Breast epithelium (tissue), 4 donors: ENCODE results near the gene NSUN2. TPM values are rescaled to one million over a fixed set of nuclear protein-coding genes. Genes with fewer than 3 reads are reported as not detected.
"Not testable (repeated sequence)": the region's sequence is repeated elsewhere in the genome, so short reads cannot be mapped to it uniquely, and the experiment has no call there.

ENCODE experiments used
- DNase-seq, 2 donors: peaks; one replicate each; pipeline ENCODE4 v3.0.0-alpha.2; 2019; ENCODE audit warnings: low spot score in 2 of 2
- H3K27ac ChIP-seq, 2 donors: fragments of 200-600 bp; sonication (generic) in 1 of 2; one replicate each; pipeline ENCODE4 v1.5.1; 2016 to 2019; ENCODE audit warnings: mild to moderate bottlenecking in 1 of 2
- H3K27me3 ChIP-seq, 2 donors: fragments of 200-600 bp; sonication (generic) in 1 of 2; one replicate each; pipeline versions ENCODE4 v1.5.1 to v1.6.0; 2017 to 2019; ENCODE audit warnings: control low read depth in 1 of 2, mild to moderate bottlenecking in 1 of 2
- H3K36me3 ChIP-seq: fragments of 200-600 bp; one replicate; pipeline ENCODE4 v1.5.1; 2019
- H3K4me1 ChIP-seq, 2 donors: fragments of 200-600 bp; sonication (generic); one replicate each; pipeline ENCODE4 v1.5.1; 2016 to 2019; ENCODE audit warnings: control low read depth in 1 of 2
- H3K4me3 ChIP-seq, 3 donors: fragments of 200-600 bp; sonication (generic); 1 replicate in 2 of 3; 2 replicates in 1 of 3; pipeline ENCODE4 v1.5.1; 2016 to 2019; ENCODE audit warnings: mild to moderate bottlenecking in 3 of 3, moderate library complexity in 2 of 3
- H3K9me3 ChIP-seq, 2 donors: fragments of 200-600 bp; sonication (generic) in 1 of 2; one replicate each; pipeline ENCODE4 v1.5.1; 2016 to 2019; ENCODE audit warnings: control low read depth in 1 of 2
- CTCF ChIP-seq, 3 donors: fragments of 450-650 bp; IDR thresholded peaks; one replicate each; pipeline ENCODE4 v1.5.1; 2016 to 2017; ENCODE audit warnings: antibody characterized with exemption in 3 of 3, mild to moderate bottlenecking in 3 of 3, moderate library complexity in 3 of 3
- POLR2A ChIP-seq: fragments of 450-650 bp; IDR thresholded peaks from one replicate; pipeline ENCODE4 v1.6.1; 2016; ENCODE audit warnings: antibody characterized with exemption, mild to moderate bottlenecking, moderate library complexity
- POLR2AphosphoS5 ChIP-seq, 3 donors: sonication (generic); formaldehyde crosslinking; IDR thresholded peaks; one replicate each; pipeline ENCODE4 v1.6.1; 2017; ENCODE audit warnings: antibody characterized with exemption in 3 of 3
- intact Hi-C: fragments of 100-400 bp; cut with DNase I; formaldehyde crosslinking; loops from one replicate; pipeline ENCODE4 v1.15.1; 2023; ENCODE audit warnings: low total_unique reads
- total RNA-seq, 3 donors: library from RNA; depleted of rRNA; stranded (reverse); fragments of >200 nt; gene quantifications; one replicate each; pipeline ENCODE4 v1.1.0, GENCODE V29; 2016

NSUN2 gene
- total RNA-seq, 3 donors from 2014 or later = 36.8 to 58.7 (median 55.6) TPM

DNA sequence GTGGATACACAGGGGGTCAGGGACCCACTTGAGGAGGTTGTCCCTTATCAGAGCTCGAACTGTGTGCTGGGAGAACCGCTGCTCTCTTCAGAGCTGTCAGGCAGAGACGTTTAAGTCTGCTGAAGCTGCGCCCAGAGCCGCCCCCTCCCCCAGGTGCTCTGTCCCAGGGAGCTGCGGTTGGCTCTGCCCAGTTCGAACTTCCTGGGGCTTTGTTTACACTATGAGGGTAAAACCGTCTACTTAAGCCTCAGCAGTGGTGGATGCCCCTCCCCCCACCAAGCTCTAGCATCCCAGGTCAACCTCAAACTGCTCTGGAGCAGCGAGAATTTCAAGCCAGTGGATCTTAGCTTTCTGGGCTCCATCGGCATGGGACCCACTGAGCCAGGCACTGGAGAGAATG lies 16.3 kb upstream of the NSUN2 start:
- H3K4me3 ChIP-seq = no peak overlapping the region
- no peak for TF ChIP-seq POLR2A
- TF ChIP-seq CTCF (IDR thresholded peaks at IDR 0.05) = no peak
- no peak for TF ChIP-seq POLR2AphosphoS5 (IDR thresholded peaks at IDR 0.05)
- intact Hi-C loops = loop anchor here (5.0 kb wide), 1 partner anchor 362 kb away; no protein-coding TSS in a partner anchor
- no peak for DNase-seq
- H3K9me3 ChIP-seq = no peaks in the 10 kb centered on the region
- no peak overlapping the region for H3K27ac ChIP-seq
- no peaks in the 10 kb centered on the region for H3K36me3 ChIP-seq
- H3K27me3 ChIP-seq = no peaks in the 10 kb centered on the region
- no peaks in the 10 kb centered on the region for H3K4me1 ChIP-seq

DNA sequence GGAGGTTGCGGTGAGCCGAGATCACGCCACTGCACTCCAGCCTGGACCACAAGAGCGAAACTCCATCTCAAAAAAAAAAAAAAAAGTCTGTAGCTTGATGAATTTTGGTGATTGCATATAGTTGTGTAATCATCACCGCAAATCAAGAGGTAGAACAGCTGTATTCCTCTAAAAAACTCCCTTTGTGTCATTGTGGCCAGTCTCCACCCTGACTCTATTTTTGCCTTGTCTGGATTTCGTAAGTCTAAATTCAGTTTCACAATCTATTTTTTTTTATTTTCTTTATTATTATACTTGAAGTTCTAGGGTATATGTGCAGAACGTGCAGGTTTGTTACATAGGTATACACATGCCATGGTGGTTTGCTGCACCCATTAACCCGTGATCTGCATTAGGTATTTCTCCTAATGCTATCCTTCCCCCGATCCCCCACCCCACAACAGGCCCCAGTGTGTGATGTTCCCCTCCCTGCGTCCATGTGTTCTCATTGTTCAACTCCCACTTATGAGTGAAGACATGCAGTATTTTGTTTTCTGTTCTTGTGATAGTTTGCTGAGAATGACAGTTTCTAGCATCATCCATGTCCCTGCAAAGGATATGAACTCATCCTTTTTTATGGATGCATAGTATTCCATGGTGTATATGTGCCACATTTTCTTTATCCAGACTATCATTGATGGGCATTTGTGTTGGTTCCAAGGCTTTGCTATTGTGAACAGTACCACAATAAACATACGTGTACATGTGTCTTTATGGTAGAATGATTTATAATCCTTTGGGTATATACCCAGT lies 12.9 kb upstream of the NSUN2 start:
- intact Hi-C loops = loop anchor here (5.0 kb wide), 1 partner anchor 358 kb away; no protein-coding TSS in a partner anchor
- H3K4me1 ChIP-seq, H3K36me3 ChIP-seq: not testable (repeated sequence)

GRCh38 chr5:6644794-6645241 lies 12.0 kb upstream of the NSUN2 start:
- Histone ChIP-seq H3K9me3 (no peaks in the 10 kb centered on the region), H3K27me3 (no peaks in the 10 kb centered on the region), H3K4me1 (no peaks in the 10 kb centered on the region), H3K27ac (no peak overlapping the region), H3K4me3 (no peak overlapping the region), H3K36me3 (no peaks in the 10 kb centered on the region)
- intact Hi-C loops = loop anchor here (5.0 kb wide), 1 partner anchor 358 kb away; no protein-coding TSS in a partner anchor
- TF ChIP-seq POLR2A = no peak
- no peak for TF ChIP-seq CTCF (IDR thresholded peaks at IDR 0.05)
- TF ChIP-seq POLR2AphosphoS5 (IDR thresholded peaks at IDR 0.05) = no peak
- DNase-seq = no peak

More for the DNA sequence above, 12.9 kb upstream of the NSUN2 start:
- not testable (repeated sequence) for H3K27ac ChIP-seq, H3K27me3 ChIP-seq, H3K9me3 ChIP-seq, H3K4me3 ChIP-seq, DNase-seq

DNA sequence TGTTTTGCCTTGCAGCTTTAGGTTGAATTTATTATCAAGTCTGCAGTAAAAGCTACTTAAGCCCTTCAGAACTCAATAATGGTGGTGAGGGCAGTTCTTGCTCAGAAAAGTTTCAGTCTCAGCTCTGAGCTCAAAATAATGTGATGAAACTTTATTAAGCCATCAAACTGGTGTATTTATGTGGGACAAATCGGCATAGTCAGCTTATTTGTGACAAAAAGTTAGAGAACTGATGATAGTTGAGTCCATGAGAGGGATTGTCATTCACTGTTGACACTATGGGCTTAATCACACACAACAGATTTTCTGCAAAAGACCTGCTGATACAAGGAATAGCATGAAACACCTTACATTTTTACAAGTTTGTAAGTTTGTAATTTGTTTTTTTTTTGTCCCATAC lies 9.8 kb upstream of the NSUN2 start:
- no peaks in the 10 kb centered on the region for H3K9me3 ChIP-seq
- TF ChIP-seq POLR2AphosphoS5 (IDR thresholded peaks at IDR 0.05) = no peak
- TF ChIP-seq CTCF (IDR thresholded peaks at IDR 0.05) = no peak
- H3K27me3 ChIP-seq = no peaks in the 10 kb centered on the region
- intact Hi-C loops = no loop called here
- no peak for DNase-seq
- no peak overlapping the region for H3K4me3 ChIP-seq
- H3K36me3 ChIP-seq = no peaks in the 10 kb centered on the region
- no peak overlapping the region for H3K27ac ChIP-seq
- no peaks in the 10 kb centered on the region for H3K4me1 ChIP-seq

DNA sequence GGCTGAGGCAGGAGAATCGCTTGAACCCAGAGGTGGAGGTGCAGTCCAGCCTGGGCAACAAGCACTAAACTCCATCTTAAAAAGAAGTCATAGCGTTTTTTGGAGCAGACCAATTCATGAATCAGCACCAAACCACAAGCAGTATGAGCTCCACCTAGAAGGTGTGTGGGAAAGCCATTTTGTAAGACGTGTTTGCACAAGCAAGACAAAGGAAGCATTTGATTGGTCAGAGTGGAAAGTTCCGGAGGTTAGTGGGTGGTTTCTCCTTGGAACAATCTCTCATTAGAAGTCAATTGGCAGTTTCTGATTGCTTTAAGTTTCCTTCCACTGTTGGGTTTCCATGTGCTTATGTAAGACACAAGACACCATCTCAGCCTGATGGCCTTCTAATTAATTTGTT lies 5.4 kb upstream of the NSUN2 start:
- Histone ChIP-seq H3K27me3 (no peaks in the 10 kb centered on the region), H3K4me3 (no peak overlapping the region), H3K36me3 (no peaks in the 10 kb centered on the region), H3K4me1 (no peaks in the 10 kb centered on the region), H3K27ac (no peak overlapping the region), H3K9me3 (no peaks in the 10 kb centered on the region)
- DNase-seq = no peak
- intact Hi-C loops = loop anchor here (10.0 kb wide), 1 partner anchor 67 kb away; no protein-coding TSS in a partner anchor
- TF ChIP-seq POLR2AphosphoS5 (IDR thresholded peaks at IDR 0.05) (no peak), CTCF (IDR thresholded peaks at IDR 0.05) (no peak)
